B cell (primary cell): ENCODE results near the gene ITLN1. TPM values are rescaled to one million over a fixed set of nuclear protein-coding genes. Genes with fewer than 3 reads are reported as not detected.

ENCODE experiments used
- ATAC-seq: fragments of 200-7000 bp; cut with Tn5 transposase; one replicate; pipeline ENCODE4 v1.10.0; 2021; ENCODE audit warnings: low read depth, mild to moderate bottlenecking, moderate number of reproducible peaks, moderate library complexity
- CTCF ChIA-PET: fragments of 350-600 bp; sonication (Branson Sonifier 250); formaldehyde crosslinking; loops from one replicate; lab custom pipeline; 2021; ENCODE audit warnings: antibody characterized with exemption, inconsistent platforms; lab: Charles Lee
- POLR2A ChIA-PET: fragments of 350-600 bp; sonication (Branson Sonifier 250); formaldehyde crosslinking; loops from one replicate; lab custom pipeline; 2021; ENCODE audit warnings: antibody characterized with exemption; lab: Charles Lee
- DNase-seq: peaks from one replicate; pipeline ENCODE4 v3.0.0; 2013
- H2AFZ ChIP-seq: 2 replicates; pipeline ENCODE4 v1.6.1; 2012; ENCODE audit warnings: mild to moderate bottlenecking, low read depth, low read length; ENCODE audit not compliant: insufficient read depth, poor library complexity, severe bottlenecking
- H3K27ac ChIP-seq, 2 donors: 1 replicate in 1 of 2; 2 replicates in 1 of 2; pipeline ENCODE4 v1.5.1; 2012 to 2013; ENCODE audit warnings: low read length in 2 of 2, mild to moderate bottlenecking in 2 of 2, moderate library complexity in 1 of 2
- H3K27me3 ChIP-seq, 4 experiments: fragments of 200-600 bp in 1 of 4; sonication (generic) in 1 of 4; replicated peaks in 1 of 4; 1 replicate in 2 of 4; 2 replicates in 2 of 4; pipeline versions ENCODE4 v1.6.1 to v1.7.0; 2013 to 2016; ENCODE audit warnings: low read length in 3 of 4, mild to moderate bottlenecking in 2 of 4, mixed read lengths in 1 of 4, moderate library complexity in 1 of 4; ENCODE audit not compliant: insufficient read depth in 4 of 4, control insufficient read depth in 3 of 4; ENCODE audit errors: control extremely low read depth in 1 of 4
- H3K36me3 ChIP-seq, 2 experiments: replicated peaks in 1 of 2; 1 replicate in 1 of 2; 2 replicates in 1 of 2; pipeline versions ENCODE4 v1.6.1 to v1.7.1; 2013; ENCODE audit warnings: low read length in 1 of 2; ENCODE audit not compliant: insufficient read depth in 2 of 2, control insufficient read depth in 1 of 2; ENCODE audit errors: control extremely low read depth in 1 of 2, extremely low read depth in 1 of 2
- H3K4me1 ChIP-seq, 2 donors: fragments of 200-600 bp in 1 of 2; sonication (generic) in 1 of 2; 1 replicate in 1 of 2; 2 replicates in 1 of 2; pipeline versions ENCODE4 v1.5.1 to v1.6.1; 2013 to 2017; ENCODE audit warnings: low read length in 2 of 2; ENCODE audit not compliant: control insufficient read depth in 2 of 2, insufficient read depth in 2 of 2
- H3K4me2 ChIP-seq: replicated peaks from 2 replicates; pipeline ENCODE3; 2012; ENCODE audit warnings: mild to moderate bottlenecking, low read depth, low read length; ENCODE audit not compliant: poor library complexity, severe bottlenecking
- H3K4me3 ChIP-seq, 5 experiments: fragments of 200-600 bp in 1 of 5; sonication (generic) in 1 of 5; 1 replicate in 3 of 5; 2 replicates in 2 of 5; pipeline versions ENCODE4 v1.5.1 to v1.7.0; 2011 to 2016; ENCODE audit warnings: low read length in 4 of 5, mild to moderate bottlenecking in 4 of 5, low read depth in 2 of 5, control low read depth in 1 of 5, moderate library complexity in 1 of 5; ENCODE audit not compliant: insufficient read depth in 1 of 5; ENCODE audit errors: control extremely low read depth in 1 of 5, extremely low read depth in 1 of 5
- H3K79me2 ChIP-seq: fragments of 200-600 bp; sonication (generic); one replicate; pipeline ENCODE4 v1.6.0; 2016; ENCODE audit warnings: low read length; ENCODE audit not compliant: control insufficient read depth, insufficient read depth
- H3K9ac ChIP-seq: fragments of 200-600 bp; sonication (generic); 2 replicates; pipeline ENCODE4 v1.6.1; 2017; ENCODE audit warnings: mild to moderate bottlenecking, low read length, moderate library complexity
- H3K9me3 ChIP-seq, 3 donors: one replicate each; pipeline versions ENCODE4 v1.6.1 to v1.7.1; 2013; ENCODE audit warnings: low read length in 2 of 3; ENCODE audit not compliant: control insufficient read depth in 2 of 3, insufficient read depth in 1 of 3; ENCODE audit errors: control extremely low read depth in 1 of 3
- H4K20me1 ChIP-seq: 2 replicates; pipeline ENCODE4 v1.6.0; 2012; ENCODE audit warnings: mild to moderate bottlenecking, low read length; ENCODE audit not compliant: insufficient read depth, control insufficient read depth, poor library complexity, severe bottlenecking
- H3K27ac Mint-ChIP-seq: one replicate; pipeline ENCODE4 v1.8.0; 2021; ENCODE audit warnings: mixed read lengths
- H3K27me3 Mint-ChIP-seq: one replicate; pipeline ENCODE4 v1.8.0; 2021; ENCODE audit warnings: mixed read lengths
- H3K4me1 Mint-ChIP-seq: one replicate; pipeline ENCODE4 v1.8.0; 2021; ENCODE audit warnings: mixed read lengths
- H3K4me3 Mint-ChIP-seq: one replicate; pipeline ENCODE4 v1.8.0; 2021; ENCODE audit warnings: mixed read lengths
- H3K9me3 Mint-ChIP-seq: one replicate; pipeline ENCODE4 v1.8.0; 2022; ENCODE audit warnings: mixed read lengths; ENCODE audit not compliant: insufficient read depth
- CTCF ChIP-seq: fragments of 200-600 bp; IDR thresholded peaks from one replicate; pipeline ENCODE4 v1.8.0; 2022; ENCODE audit warnings: antibody characterized with exemption, mild to moderate bottlenecking
- EZH2 ChIP-seq: IDR thresholded peaks from 2 replicates; pipeline ENCODE4 v1.6.1; 2012; ENCODE audit warnings: borderline replicate concordance, low read depth, mild to moderate bottlenecking, moderate library complexity, low read length; ENCODE audit not compliant: insufficient read depth, poor library complexity, severe bottlenecking
- WGBS: methylation state at CpG from one replicate; pipeline ENCODE4 v1.1.5; 2013; ENCODE audit warnings: missing lambda C conversion rate; ENCODE audit not compliant: insufficient coverage; 5-methylcytosine and 5-hydroxymethylcytosine counted together
- intact Hi-C: fragments of 100-400 bp; cut with micrococcal nuclease; formaldehyde crosslinking; loops from one replicate; pipeline ENCODE4 v1.10.0; 2022
- polyA plus RNA-seq: library from polyadenylated mRNA; depleted of rRNA; stranded (reverse); fragments of >200 nt; gene quantifications from 2 replicates; pipeline ENCODE4 v1.2.3, GENCODE V29; 2012
- total RNA-seq, 2 donors: library from RNA; stranded (reverse); fragments of 120-200 nt in 1 of 2; gene quantifications; 1 replicate in 1 of 2; 2 replicates in 1 of 2; pipeline versions ENCODE4 v1.2.3 to v1.2.4, GENCODE V29; 2013 to 2022

Gene ITLN1
- total and polyA plus RNA-seq, 2 donors (not counting 1 experiment from before 2014, with no cell fraction given): not detected

DNA sequence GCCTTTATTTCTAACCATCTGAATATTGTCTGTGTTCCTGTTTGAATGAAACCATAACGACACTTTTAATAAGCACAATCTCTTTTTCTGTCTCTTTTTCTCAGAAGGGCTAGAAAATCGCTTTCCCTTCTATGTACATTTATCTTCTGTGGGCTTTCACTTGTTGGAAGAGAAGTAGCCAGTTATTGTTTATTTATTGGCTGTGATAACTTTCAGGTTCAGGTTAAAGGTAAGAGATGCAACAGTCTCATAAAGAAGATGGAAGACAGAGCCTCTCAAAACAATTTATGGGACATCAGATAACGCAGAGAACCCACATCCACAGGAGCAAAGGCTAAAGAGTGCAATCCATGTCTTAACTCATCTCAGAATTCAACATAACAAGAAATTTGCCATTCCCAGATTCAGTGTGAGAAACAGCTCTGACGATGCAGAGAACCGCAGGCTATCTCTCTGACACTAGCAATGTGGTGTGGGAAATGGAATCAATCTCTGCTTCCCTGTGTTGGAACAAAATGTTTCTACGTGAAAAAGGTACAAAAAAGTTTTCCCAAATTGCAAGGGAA lies 18.2 kb downstream of the ITLN1 start:
- no peaks in the 10 kb centered on the region for H3K27me3 ChIP-seq
- CTCF ChIA-PET: no interaction called here
- peaks cover 29% of the 10 kb centered on the region for H3K4me1 Mint-ChIP-seq
- no peak overlapping the region for H3K27ac Mint-ChIP-seq
- no peak for DNase-seq
- no peak overlapping the region for H3K9ac ChIP-seq
- no peak overlapping the region for H3K4me3 ChIP-seq
- peaks cover 19% of the 10 kb centered on the region in 2 donors for H3K4me1 ChIP-seq
- TF ChIP-seq EZH2 (no peak), CTCF (no peak)
- no peak for ATAC-seq
- H3K9me3 ChIP-seq: peaks cover 0 to 1% (median 0%) of the 10 kb centered on the region in 3 donors
- no peak overlapping the region for H3K4me3 Mint-ChIP-seq
- intact Hi-C loops: no loop called here
- POLR2A ChIA-PET: interaction anchor here (0.5 kb wide), 1 partner anchor 9 kb away, joined by 7 read pairs; no protein-coding TSS in a partner anchor
- H3K9me3 Mint-ChIP-seq: no peaks in the 10 kb centered on the region
- no peak overlapping the region for H3K4me2 ChIP-seq
- no peak overlapping the region for H2AFZ ChIP-seq
- H4K20me1 ChIP-seq: no peaks in the 10 kb centered on the region
- no peaks in the 10 kb centered on the region for H3K79me2 ChIP-seq
- H3K27me3 Mint-ChIP-seq: no peaks in the 10 kb centered on the region
- 100% methylated on average over 1 of the region's 6 CpGs for WGBS
- H3K36me3 ChIP-seq: no peaks in the 10 kb centered on the region
- H3K27ac ChIP-seq: no peak overlapping the region

DNA sequence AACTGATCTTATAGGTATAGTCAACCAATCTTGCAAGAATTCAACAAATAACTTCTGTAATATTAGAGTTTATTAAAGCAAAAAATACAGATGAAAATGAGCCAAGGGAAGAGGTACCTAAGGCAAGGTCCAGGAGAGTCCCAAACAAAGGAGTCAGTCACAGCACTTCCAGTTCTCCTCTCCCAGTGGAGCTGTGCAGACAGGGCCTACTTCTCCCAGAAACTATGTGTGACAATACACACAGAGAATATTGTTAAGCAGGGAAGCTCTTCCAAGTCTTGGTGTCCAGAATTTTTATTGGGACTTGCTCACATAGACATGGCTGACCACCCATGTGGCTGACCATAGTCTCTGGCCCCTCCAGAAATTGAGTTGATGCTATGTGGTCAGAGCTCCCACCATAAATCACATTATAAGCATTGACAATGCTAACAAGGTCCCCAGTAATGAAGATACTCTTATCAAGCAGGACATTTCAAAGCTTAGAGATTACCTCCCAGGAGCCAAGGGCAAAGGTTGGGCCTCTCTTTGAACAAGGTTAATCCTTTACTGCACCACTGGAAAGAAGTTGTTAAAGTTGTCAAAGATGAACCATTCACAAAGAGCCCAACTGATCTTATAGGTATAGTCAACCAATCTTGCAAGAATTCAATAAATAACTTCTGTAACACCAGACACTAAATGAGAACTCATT lies 18.8 kb downstream of the ITLN1 start:
- H3K4me1 ChIP-seq: peaks cover 19 to 23% of the 10 kb centered on the region in 2 donors
- no peaks in the 10 kb centered on the region for H3K27me3 ChIP-seq
- no peaks in the 10 kb centered on the region for H3K36me3 ChIP-seq
- no peak for DNase-seq
- H3K4me2 ChIP-seq: no peak overlapping the region
- H3K27me3 Mint-ChIP-seq: peaks cover 3% of the 10 kb centered on the region
- H3K9me3 Mint-ChIP-seq: no peaks in the 10 kb centered on the region
- CTCF ChIA-PET: interaction anchor here (1.0 kb wide), 1 partner anchor 31 kb away, joined by 3 read pairs; no protein-coding TSS in a partner anchor
- intact Hi-C loops: no loop called here
- no peak overlapping the region for H3K4me3 Mint-ChIP-seq
- TF ChIP-seq EZH2: no peak
- no peak for TF ChIP-seq CTCF
- H4K20me1 ChIP-seq: no peaks in the 10 kb centered on the region
- peaks cover 29% of the 10 kb centered on the region for H3K4me1 Mint-ChIP-seq
- H3K4me3 ChIP-seq: no peak overlapping the region
- no peak overlapping the region for H3K27ac Mint-ChIP-seq
- H2AFZ ChIP-seq: no peak overlapping the region
- peaks cover 0 to 1% (median 0%) of the 10 kb centered on the region in 3 donors for H3K9me3 ChIP-seq
- no peaks in the 10 kb centered on the region for H3K79me2 ChIP-seq
- no peak for ATAC-seq
- no peak overlapping the region for H3K27ac ChIP-seq
- no peak overlapping the region for H3K9ac ChIP-seq
- POLR2A ChIA-PET: interaction anchor here (0.5 kb wide), 1 partner anchor 8 kb away, joined by 7 read pairs; no protein-coding TSS in a partner anchor
